SH-SY5Y (cell line): Measurements from ENCODE around the gene APP.

Experiments used
- GATA2 ChIP-seq: IDR thresholded peaks from 2 replicates; pipeline ENCODE4 v1.6.1; 2011; ENCODE audit warnings: mild to moderate bottlenecking, low read depth, low read length
- GATA3 ChIP-seq: IDR thresholded peaks from 2 replicates; pipeline ENCODE4 v1.6.1; 2011; ENCODE audit warnings: low read depth, mild to moderate bottlenecking, low read length, moderate library complexity

The APP gene

GRCh38 chr21:26025536-26026512 is 144.7 kb downstream of the APP start:
- TF ChIP-seq GATA2, result no peak
- TF ChIP-seq GATA3, result no peak

- TF ChIP-seq GATA3 (no peak), GATA2 (no peak)
These were observed 150.1 kb downstream of the APP start for GRCh38 chr21:26020510-26020909.

GRCh38 chr21:26020081-26020480 is 150.5 kb downstream of the APP start:
- no peak for TF ChIP-seq GATA2

GRCh38 chr21:26019236-26019635 is 151.3 kb downstream of the APP start:
- TF ChIP-seq GATA3, result no peak
- TF ChIP-seq GATA2, result no peak

- TF ChIP-seq GATA2, result no peak
- TF ChIP-seq GATA3, result no peak
These were observed 156.6 kb downstream of the APP start for GRCh38 chr21:26013970-26014369.

- TF ChIP-seq GATA2 (no peak), GATA3 (no peak)
These were observed 159.2 kb downstream of the APP start for GRCh38 chr21:26011292-26011940.

GRCh38 chr21:26007951-26008498 is 162.5 kb downstream of the APP start:
- no peak for TF ChIP-seq GATA3
- TF ChIP-seq GATA2, result no peak

GRCh38 chr21:26005464-26005863 is 165.1 kb downstream of the APP start:
- TF ChIP-seq GATA2 (no peak), GATA3 (no peak)

GRCh38 chr21:26003404-26003803 is 167.2 kb downstream of the APP start:
- TF ChIP-seq GATA2 (no peak), GATA3 (no peak)

GRCh38 chr21:26001356-26001755 is 169.2 kb downstream of the APP start:
- no peak for TF ChIP-seq GATA3
- no peak for TF ChIP-seq GATA2

- TF ChIP-seq GATA3, result no peak
- no peak for TF ChIP-seq GATA2
These were observed 170.5 kb downstream of the APP start for GRCh38 chr21:25999921-26000582.

GRCh38 chr21:25997788-25998611 is 172.6 kb downstream of the APP start:
- TF ChIP-seq GATA2, result no peak
- TF ChIP-seq GATA3, result no peak

- TF ChIP-seq GATA3, result no peak
- no peak for TF ChIP-seq GATA2
These were observed 175.3 kb downstream of the APP start for GRCh38 chr21:25995278-25995677.

GRCh38 chr21:25994758-25995163 is 175.8 kb downstream of the APP start:
- no peak for TF ChIP-seq GATA2
- TF ChIP-seq GATA3, result no peak

- TF ChIP-seq GATA3 (no peak), GATA2 (no peak)
These were observed 181.8 kb downstream of the APP start for GRCh38 chr21:25988738-25989137.

GRCh38 chr21:25987531-25987930 is 183.0 kb downstream of the APP start:
- no peak for TF ChIP-seq GATA3
- no peak for TF ChIP-seq GATA2
